ENCODE results near the gene WDR87.

- TF ChIP-seq EGR1 (IDR thresholded peaks at IDR 0.05) = no peak
- no peak for TF ChIP-seq NFIC (IDR thresholded peaks at IDR 0.05)
- no peak for TF ChIP-seq RAD21 (IDR thresholded peaks at IDR 0.05; ENCODE audit: low read depth)
- TF ChIP-seq YY1 (IDR thresholded peaks at IDR 0.05; ENCODE audit: low read depth) = no peak
- no peak for TF ChIP-seq TCF12 (IDR thresholded peaks at IDR 0.05; ENCODE audit: low read depth)
- no peak for TF ChIP-seq MAX (IDR thresholded peaks at IDR 0.05)
- no peak for TF ChIP-seq EP300 (IDR thresholded peaks at IDR 0.05; ENCODE audit: borderline replicate concordance)
Measured at GRCh38 chr19:37935341-37935740, 28.9 kb upstream of the WDR87 start.
